SJSA1 (cell line): Measurements from ENCODE around the gene SPEG. TPM values are rescaled to one million over a fixed set of nuclear protein-coding genes. Genes with fewer than 3 reads are reported as not detected.

ENCODE experiments used
- DNase-seq, 2 experiments: peaks; one replicate each; pipeline ENCODE4 v3.0.0-alpha.2; 2015 to 2020; ENCODE audit warnings: low spot score in 2 of 2, low read depth in 1 of 2
- H3K27ac ChIP-seq: fragments of 250-450 bp; sonication (Bioruptor Pico); 2 replicates; pipeline ENCODE4 v1.5.1; 2020; ENCODE audit warnings: mild to moderate bottlenecking, moderate library complexity
- H3K27me3 ChIP-seq: fragments of 250-450 bp; sonication (Bioruptor Pico); replicated peaks from 2 replicates; pipeline ENCODE4 v1.5.1; 2020; ENCODE audit warnings: mild to moderate bottlenecking, moderate library complexity
- H3K36me3 ChIP-seq: fragments of 250-450 bp; sonication (Bioruptor Pico); 2 replicates; pipeline ENCODE4 v1.5.1; 2020; ENCODE audit warnings: mild to moderate bottlenecking
- H3K4me1 ChIP-seq: fragments of 250-450 bp; sonication (Bioruptor Pico); replicated peaks from 2 replicates; pipeline ENCODE4 v1.6.1; 2021; ENCODE audit warnings: mild to moderate bottlenecking
- H3K4me3 ChIP-seq: fragments of 250-450 bp; sonication (Bioruptor Pico); 2 replicates; pipeline ENCODE4 v1.5.1; 2020; ENCODE audit warnings: mild to moderate bottlenecking
- H3K9me3 ChIP-seq: fragments of 250-450 bp; sonication (Bioruptor Pico); replicated peaks from 2 replicates; pipeline ENCODE4 v1.5.1; 2020; ENCODE audit warnings: mild to moderate bottlenecking
- total RNA-seq: library from RNA; depleted of rRNA; stranded (reverse); fragments of >200 nt; shearing (Covaris generic); gene quantifications from 2 replicates; pipeline ENCODE4 v1.2.3, GENCODE V29; 2014

SPEG gene
- total RNA-seq, 1 experiment from 2014 or later: 4.2 TPM

DNA sequence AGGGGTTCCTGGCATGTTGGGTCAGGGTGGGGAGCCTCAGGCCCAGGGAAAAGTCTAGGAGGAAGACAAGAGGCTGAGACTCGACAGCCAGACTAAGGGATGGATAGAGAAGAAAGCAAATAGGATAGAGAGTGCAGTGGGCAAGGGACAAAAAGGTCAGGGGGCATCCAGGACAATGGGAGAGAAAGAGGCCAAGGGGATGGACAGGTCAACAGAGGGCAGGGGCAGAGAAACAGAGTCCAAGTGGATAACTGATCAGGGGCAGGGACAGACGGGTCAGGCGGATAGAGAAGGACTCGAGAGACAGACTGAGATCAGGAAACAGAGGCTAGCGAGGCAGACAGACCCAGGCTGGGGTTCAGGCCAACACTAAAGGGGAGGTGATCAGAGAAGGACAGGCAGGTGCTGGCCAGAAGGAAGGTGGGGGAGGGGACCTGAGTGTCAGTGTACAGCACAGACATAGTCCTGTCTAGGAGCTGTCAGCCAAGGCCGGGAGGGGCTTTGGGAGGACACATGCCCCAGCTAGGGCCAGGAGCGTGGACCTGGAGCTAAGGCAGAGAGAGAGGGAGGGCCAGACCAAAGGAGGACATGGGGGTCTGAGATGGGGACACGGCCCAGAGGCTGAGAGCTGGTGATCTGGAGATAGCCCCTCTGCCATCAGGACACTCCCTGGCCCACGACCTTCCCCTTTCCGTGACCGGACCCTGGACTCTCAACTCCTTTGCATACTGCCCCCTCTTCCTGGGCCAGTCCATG, 91.9 kb downstream of the SPEG start:
- H3K4me3 ChIP-seq: no peak overlapping the region
- H3K4me1 ChIP-seq: peaks cover 15% of the 10 kb centered on the region
- peaks cover 48% of the 10 kb centered on the region for H3K27me3 ChIP-seq
- no peak for DNase-seq
- no peak overlapping the region for H3K27ac ChIP-seq
- H3K9me3 ChIP-seq: no peaks in the 10 kb centered on the region
- H3K36me3 ChIP-seq: no peaks in the 10 kb centered on the region

DNA sequence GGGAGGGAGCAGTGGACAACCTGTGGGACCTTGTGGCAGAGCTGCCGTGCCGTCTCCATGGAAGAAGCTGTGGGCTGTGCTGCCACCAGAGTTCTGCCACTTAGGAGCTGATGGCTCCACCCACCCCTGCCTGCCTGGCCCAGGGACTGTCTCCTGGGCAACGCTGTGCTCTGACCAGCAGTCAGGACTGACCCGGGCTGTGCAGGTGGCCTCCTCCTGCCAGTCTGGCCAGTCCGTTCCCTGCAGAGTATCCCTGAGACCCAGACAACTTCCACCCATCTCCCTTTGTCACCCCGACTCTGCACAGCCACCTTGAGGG, 92.4 kb downstream of the SPEG start:
- no peaks in the 10 kb centered on the region for H3K36me3 ChIP-seq
- H3K27me3 ChIP-seq: peaks cover 51% of the 10 kb centered on the region
- no peak overlapping the region for H3K4me3 ChIP-seq
- no peak for DNase-seq
- H3K9me3 ChIP-seq: no peaks in the 10 kb centered on the region
- H3K27ac ChIP-seq: no peak overlapping the region
- H3K4me1 ChIP-seq: peaks cover 10% of the 10 kb centered on the region

DNA sequence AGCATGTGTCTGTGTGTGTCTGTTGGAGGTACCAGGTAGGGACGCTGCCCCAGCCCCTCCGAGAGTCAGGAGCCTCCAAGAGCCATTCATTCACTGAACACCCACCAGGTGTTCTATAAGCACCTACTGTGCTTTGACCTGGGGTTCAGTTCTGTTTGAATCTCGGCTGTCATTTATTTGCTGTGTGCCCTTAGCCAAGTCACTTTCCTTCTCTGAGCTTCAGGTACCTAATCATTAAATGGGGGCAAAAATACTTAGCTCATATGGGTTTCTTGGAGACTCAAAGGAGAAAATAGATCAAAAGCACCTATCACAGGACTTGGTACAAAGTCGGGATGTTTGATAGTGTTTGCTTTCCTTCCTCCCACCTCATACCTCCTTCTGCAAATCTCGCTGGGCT, 92.8 kb downstream of the SPEG start:
- H3K36me3 ChIP-seq: no peaks in the 10 kb centered on the region
- H3K4me1 ChIP-seq: peaks cover 7% of the 10 kb centered on the region
- no peak overlapping the region for H3K27ac ChIP-seq
- H3K4me3 ChIP-seq: no peak overlapping the region
- H3K27me3 ChIP-seq: peaks cover 54% of the 10 kb centered on the region
- no peak for DNase-seq
- no peaks in the 10 kb centered on the region for H3K9me3 ChIP-seq

DNA sequence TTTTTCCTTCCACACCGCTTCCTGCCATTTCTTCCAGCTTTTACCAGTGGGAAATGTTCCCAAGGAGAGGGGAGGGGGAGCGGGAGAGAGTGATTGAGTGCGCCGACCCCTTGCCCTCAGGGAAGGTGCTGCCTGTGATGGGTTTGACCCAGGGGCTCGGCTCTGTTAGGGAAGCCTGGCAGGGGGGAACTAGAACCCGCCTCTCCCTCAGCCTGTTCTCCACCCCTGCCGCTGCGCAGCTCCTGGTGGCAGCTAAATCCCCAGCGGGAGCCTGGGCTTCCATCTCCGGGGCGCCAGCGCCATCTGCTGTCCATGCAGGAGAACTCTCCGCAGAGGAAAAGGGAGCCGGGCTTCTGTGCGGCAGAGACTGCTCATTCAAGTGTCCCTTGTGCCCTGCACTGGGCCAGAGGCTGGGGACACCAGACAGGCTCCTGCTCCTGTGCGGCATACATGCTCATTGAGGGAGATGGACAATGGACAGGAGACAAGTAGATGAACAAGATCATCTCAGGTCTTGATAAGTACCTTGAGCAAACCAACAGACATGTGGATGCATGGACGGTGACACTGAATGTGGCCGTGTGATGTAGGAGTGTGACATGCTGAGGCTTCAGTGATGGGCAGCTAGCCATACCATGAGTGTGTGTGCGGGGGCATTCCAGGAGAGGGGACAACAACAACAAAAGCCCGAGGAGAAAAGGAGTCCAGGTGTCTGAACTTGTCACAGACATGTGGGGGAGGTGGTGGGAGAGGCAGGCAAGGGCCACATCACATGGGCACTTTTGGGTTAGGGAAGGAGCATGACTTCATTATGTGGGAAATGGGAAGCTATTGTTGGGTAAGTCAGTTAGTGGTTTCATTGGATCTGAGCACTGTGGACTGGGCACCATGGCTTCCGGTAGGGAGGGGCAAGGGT, 95.7 kb downstream of the SPEG start:
- Histone ChIP-seq H3K27ac (no peak overlapping the region), H3K27me3 (peaks cover 46% of the 10 kb centered on the region), H3K36me3 (no peaks in the 10 kb centered on the region), H3K9me3 (no peaks in the 10 kb centered on the region), H3K4me3 (no peak overlapping the region), H3K4me1 (peaks cover 4% of the 10 kb centered on the region; the same call in 1 of the 2 replicates)
- peak; percentile 75 to 88 for DNase-seq

DNA sequence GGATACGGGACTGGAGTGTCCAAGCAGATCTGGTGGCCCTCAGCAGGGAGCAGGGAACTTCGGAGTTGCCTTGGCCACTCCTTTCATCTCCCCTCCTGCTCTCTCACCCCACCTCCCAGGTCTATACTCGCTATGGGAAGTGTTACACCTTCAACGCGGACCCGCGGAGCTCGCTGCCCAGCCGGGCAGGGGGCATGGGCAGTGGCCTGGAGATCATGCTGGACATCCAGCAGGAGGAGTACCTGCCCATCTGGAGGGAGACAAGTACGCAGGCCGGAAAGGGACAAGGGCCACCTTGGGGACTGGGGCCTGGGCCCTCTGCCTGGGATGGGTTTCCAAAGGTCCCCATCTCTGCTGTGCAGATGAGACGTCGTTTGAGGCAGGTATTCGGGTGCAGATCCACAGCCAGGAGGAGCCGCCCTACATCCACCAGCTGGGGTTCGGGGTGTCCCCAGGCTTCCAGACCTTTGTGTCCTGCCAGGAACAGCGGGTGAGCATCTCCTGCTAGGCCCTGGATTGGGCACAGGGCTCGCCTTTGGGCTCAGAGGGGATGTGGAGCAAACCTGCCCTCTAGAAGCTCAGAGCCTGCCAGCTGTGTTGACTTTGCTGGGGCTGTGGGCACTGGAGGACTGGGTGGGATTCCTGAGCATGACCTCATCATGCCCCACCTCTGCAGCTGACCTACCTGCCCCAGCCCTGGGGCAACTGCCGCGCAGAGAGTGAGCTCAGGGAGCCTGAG, 97.2 kb downstream of the SPEG start:
- Histone ChIP-seq H3K27me3 (peaks cover 39% of the 10 kb centered on the region), H3K9me3 (no peaks in the 10 kb centered on the region), H3K27ac (no peak overlapping the region), H3K36me3 (no peaks in the 10 kb centered on the region), H3K4me3 (no peak overlapping the region), H3K4me1 (peaks cover 4% of the 10 kb centered on the region; the same call in 1 of the 2 replicates)
- no peak for DNase-seq

DNA sequence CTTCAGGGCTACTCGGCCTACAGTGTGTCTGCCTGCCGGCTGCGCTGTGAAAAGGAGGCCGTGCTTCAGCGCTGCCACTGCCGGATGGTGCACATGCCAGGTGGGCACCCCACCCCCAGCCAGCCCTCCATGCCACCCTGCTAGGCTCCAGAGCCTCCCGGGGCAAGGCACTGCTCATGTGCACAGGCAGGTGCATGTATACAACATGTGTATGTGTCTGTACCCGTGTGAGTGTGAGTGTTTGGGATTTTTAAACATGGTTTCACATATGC, 97.7 kb downstream of the SPEG start:
- Histone ChIP-seq H3K9me3 (no peaks in the 10 kb centered on the region), H3K27me3 (peaks cover 35% of the 10 kb centered on the region), H3K4me1 (peaks cover 4% of the 10 kb centered on the region; the same call in 1 of the 2 replicates), H3K27ac (no peak overlapping the region), H3K36me3 (no peaks in the 10 kb centered on the region), H3K4me3 (no peak overlapping the region)
- no peak for DNase-seq

DNA sequence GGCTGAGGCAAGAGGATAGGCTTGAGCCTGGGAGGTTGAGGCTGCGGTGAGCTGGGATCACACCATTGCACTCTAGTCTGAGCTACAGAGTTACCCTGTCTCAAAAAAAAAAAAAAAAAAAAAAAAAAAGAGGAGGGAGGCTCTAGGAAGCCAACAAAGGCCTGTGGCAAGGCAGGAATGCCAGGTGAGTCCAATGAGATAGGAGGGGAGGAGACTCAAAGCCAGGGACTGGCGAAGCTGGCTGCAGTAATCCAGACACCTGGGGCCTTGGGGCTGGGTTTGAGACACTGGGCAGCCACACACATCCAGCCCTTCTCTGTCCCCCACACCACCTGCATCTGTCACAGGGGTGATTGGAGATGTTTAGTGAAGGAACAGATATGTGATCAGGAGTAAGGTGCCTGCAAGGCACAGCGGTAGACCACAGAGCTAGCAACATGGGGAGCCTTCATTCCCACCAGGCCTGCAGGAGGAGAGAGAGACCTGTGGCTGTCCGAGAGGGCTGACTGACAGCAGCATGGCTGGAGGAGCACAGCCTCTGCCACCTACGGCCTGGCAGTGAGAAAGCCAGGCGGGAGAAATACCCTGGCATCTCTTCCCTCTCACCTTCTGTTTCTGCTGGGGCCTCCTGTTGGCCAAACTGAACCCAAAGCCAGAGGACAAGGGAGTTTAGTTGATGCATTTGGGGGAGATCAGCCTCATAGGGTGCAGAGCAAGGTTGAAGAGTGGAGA, 99.5 kb downstream of the SPEG start:
- no peaks in the 10 kb centered on the region for H3K9me3 ChIP-seq
- no peak overlapping the region for H3K27ac ChIP-seq
- no peak for DNase-seq
- H3K4me3 ChIP-seq: no peak overlapping the region
- H3K27me3 ChIP-seq: peaks cover 19% of the 10 kb centered on the region
- peaks cover 4% of the 10 kb centered on the region; the same call in 1 of the 2 replicates for H3K4me1 ChIP-seq
- H3K36me3 ChIP-seq: peaks cover 8% of the 10 kb centered on the region; the same call in 1 of the 2 replicates

DNA sequence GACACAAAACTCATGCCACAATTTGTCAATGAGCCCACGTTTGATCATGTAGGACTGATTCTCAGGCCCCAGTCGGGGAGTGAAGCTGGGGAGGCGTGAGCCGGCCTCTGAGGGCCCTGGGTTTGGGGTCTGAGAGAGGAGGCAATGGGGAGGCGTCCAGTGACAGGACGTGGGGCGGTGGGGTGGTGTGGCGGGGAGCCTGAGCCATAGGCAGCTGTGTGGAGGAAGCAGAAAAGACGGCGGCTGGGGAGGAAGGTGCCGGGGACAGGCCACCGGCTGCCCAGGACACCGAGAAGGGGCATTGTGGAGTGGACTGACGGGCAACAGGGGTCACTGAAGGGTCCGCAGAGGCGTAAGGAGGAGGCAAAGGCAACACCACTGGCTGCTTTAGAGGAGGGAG, 101.8 kb downstream of the SPEG start:
- Histone ChIP-seq H3K9me3 (no peaks in the 10 kb centered on the region), H3K36me3 (peaks cover 30% of the 10 kb centered on the region), H3K27ac (no peak overlapping the region), H3K27me3 (peaks cover 9% of the 10 kb centered on the region), H3K4me1 (no peaks in the 10 kb centered on the region), H3K4me3 (no peak overlapping the region)
- DNase-seq: no peak

DNA sequence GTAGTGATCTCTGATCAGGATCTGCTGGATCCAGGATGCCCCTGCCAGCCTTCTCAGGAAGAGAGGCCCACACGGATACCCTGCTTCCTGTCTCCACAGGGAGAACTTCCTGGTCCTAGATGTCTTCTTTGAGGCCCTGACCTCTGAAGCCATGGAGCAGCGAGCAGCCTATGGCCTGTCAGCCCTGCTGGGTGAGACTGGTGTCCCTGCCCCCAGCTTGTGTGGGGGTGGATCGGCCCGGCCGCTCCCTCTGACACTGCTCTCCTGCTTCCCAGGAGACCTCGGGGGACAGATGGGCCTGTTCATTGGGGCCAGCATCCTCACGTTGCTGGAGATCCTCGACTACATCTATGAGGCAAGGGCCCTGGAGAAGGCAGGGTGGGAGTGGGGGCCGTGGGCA, 102.3 kb downstream of the SPEG start:
- H3K4me1 ChIP-seq: no peaks in the 10 kb centered on the region
- peaks cover 5% of the 10 kb centered on the region; the same call in 1 of the 2 replicates for H3K27me3 ChIP-seq
- no peak for DNase-seq
- no peaks in the 10 kb centered on the region for H3K9me3 ChIP-seq
- no peak overlapping the region for H3K4me3 ChIP-seq
- H3K27ac ChIP-seq: no peak overlapping the region
- H3K36me3 ChIP-seq: peaks cover 34% of the 10 kb centered on the region

DNA sequence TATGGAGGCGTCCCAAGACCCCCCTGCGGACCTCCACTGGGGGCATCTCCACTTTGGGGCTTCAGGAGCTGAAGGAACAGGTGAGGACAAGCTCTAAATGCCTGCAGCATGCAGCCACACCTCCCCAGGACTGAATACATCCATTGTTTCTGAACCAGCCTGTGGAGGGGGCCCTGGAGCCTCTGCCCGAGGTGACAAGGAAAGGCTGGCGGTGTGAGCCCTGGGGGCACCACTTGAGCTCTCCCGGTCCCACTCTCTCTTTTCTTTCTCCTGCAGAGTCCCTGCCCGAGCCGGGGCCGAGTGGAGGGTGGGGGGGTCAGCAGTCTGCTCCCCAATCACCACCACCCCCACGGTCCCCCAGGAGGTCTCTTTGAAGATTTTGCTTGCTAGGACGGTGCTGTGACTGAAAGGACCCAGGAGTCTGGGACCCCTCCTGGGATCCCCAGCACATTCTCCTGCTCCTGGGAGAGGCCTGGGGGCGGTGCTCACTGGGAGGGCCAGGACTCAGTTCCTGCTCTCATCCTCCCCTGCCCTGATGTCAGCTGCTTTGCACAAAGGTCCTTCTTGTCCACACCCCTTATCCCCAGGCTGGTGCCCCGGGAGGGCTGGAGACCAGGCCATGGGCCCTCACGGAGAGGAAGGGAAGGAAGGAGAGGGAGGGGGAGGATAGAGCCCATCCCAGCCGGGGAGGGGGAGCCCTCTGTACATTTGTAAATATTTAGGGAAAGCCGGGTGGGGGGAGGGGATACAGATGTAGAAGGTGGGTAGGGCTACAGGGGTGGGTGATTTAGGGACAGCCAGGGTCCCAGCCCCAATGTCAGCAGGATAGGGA, 103.2 kb downstream of the SPEG start:
- DNase-seq: no peak
- no peak overlapping the region for H3K27ac ChIP-seq
- no peaks in the 10 kb centered on the region for H3K4me1 ChIP-seq
- no peaks in the 10 kb centered on the region for H3K9me3 ChIP-seq
- peaks cover 34% of the 10 kb centered on the region for H3K36me3 ChIP-seq
- H3K4me3 ChIP-seq: no peak overlapping the region
- H3K27me3 ChIP-seq: no peaks in the 10 kb centered on the region

DNA sequence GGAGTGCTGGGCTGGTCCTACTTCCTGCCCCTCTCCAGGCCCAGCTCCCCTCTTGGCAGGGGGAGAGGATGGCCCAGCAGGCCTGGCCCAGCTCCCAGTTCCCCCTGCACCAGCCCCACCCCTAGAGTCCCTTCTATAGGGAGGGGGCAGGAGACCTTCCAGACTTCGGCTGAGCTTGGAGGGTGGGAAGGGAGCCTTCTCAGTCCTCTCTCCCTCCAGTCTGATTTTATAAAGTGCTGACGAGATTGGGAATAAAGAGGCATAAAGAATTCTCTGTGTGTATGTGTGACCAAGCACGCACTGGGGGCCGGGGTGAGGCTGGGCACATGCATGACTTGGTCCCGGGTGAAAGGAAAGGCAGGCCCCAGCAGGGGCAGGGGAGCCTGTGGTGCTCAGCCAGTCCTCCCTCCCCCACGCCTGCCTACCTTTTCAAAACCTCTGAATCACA, 103.9 kb downstream of the SPEG start:
- no peak overlapping the region for H3K27ac ChIP-seq
- H3K27me3 ChIP-seq: no peaks in the 10 kb centered on the region
- H3K36me3 ChIP-seq: peaks cover 34% of the 10 kb centered on the region
- no peak overlapping the region for H3K4me3 ChIP-seq
- H3K9me3 ChIP-seq: no peaks in the 10 kb centered on the region
- no peak for DNase-seq
- no peaks in the 10 kb centered on the region for H3K4me1 ChIP-seq

DNA sequence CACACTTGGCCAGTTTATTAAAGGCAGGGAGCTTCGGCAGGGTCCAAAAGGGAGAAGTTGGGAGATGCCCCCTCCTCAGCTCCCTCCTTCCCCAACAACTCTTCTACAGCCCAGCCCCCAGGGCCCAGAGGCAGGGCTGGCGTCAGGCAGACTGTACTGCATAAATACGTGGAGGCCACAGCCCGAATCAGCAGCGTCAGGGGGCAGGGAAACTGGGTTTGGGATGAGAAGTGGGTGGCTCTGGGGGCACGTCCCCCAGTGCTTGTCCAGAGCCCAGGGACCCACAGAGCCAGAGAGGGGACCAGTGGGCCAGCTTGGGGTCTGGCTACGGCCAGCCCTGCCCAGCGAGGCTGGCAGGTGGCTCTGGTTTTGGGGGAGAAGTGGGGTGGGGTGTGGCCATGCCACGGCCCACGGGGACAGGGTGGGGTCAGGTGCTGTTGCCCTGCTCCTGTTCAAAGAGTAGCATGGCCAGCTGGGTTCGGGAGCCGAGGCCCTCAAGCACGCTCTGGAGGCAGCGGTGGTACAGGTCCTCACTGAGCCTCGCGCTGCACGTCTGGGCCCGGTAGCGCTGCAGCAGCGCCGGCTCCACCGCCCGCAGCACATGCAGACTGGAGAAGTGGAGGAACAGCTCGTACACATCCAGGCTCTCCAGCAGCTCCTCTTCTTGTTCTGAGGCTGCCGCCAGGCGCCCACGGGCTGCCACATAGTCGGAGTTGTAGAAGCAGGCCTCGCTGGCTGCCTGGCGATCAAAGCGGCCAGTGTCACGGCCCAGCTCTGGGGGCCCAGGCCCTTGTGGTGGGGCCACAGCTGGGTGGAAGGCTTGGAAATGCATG, 104.5 kb downstream of the SPEG start:
- Histone ChIP-seq H3K9me3 (no peaks in the 10 kb centered on the region), H3K4me3 (no peak overlapping the region), H3K4me1 (peaks cover 3% of the 10 kb centered on the region), H3K27ac (no peak overlapping the region), H3K27me3 (no peaks in the 10 kb centered on the region), H3K36me3 (peaks cover 34% of the 10 kb centered on the region)
- DNase-seq: no peak
